Stimulated activated CD4-positive, alpha-beta T cell treated with anti-CD3 and anti-CD28 coated beads, Interleukin-1b, Interleukin-23, amount 100 ng/mL, for 1 hour (primary cell): ENCODE results near the gene TMEM37.

Source experiments
- DNase-seq, 2 donors: peaks; one replicate each; pipeline ENCODE4 v3.0.0-alpha.2; 2020; ENCODE audit warnings: low read depth in 2 of 2

Gene TMEM37

DNA sequence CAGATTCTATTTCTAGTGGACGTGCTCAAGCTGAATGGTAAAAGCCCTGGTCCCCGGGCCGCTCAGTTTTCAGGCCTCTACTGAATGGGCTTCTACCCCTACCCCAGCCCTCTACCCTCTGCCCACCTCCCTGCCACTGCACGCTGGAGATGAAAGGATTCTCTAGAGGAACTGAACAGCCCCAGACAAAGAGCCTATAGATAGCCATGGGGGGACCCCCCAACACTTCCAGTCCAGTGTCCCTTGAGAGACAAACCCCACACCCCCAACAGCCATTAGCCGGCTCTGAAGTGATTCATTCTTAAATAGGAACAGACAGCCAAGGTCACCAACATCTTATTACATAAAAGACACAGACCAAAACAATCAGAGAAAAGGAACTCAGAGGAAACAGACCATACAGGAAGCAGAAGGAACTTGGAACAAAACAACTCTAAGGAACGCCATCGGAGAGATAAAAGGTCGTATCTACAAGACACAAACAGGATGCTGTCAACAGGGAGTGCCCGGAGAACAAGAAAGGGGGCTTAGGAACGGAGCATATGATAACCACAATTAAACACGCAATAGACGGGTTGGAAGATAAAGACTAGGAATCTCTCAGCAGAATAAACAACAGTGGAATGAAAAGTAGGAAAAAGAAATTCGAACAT lies 23.5 kb downstream of the TMEM37 start:
- DNase-seq, result no peak

DNA sequence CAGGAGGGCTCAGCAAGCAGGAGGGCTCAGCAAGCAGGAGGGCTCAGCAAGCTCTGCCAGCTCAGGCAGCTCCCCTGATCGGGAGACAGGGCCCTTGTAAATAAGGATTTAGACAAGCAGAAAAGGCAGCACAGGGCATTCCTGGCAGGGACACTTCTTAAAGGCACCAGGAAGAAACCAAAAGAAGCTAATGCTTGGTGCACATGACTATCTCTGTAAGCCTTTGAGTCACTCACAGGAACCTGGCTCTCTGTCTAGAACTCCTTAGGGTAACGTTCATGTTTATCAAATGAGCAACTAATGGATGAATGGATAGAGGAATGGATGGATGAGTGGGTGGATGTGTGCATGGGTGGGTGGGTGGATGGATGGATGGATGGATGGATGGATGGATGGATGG lies 28.4 kb downstream of the TMEM37 start:
- DNase-seq, result no peak

DNA sequence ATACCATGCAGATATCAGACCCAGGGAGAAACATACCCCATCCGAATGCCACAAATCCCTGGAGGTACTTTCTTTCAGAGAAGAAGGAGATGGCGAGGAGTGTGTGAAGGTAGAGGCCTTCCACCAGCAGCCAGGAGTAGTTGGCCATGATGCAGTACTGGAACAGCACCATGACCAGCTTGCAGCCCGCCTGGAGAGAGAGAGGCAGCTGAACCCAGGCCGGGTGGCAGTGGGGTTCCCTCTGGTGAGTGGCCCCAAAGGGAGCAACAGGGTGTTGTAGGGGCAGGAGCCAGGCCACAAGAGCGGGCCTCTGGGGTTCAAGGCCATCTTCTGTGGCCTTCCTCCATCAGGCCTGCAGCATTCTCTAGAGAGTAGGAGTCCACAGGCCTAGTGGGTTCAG lies 30.2 kb downstream of the TMEM37 start:
- DNase-seq, result no peak

DNA sequence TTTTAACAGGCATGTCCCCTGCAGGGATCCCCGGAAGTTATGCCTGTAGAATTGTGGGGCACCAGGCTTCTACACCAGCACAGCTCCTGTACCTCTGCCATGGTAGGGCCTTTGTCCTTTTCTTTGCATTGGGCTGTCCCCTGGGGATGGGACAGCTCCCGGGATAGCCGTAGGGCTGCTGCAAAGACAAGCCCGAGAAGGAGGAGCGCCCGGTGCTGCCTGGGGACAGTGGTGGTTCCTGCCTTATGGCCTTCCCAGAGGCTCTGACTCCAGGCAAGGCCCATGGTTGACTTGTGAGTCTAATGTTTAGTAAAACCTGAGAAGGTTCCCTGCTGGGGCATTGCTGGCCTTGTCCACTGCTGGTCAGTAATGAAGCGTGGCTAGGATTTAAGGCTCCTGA lies 30.9 kb downstream of the TMEM37 start:
- DNase-seq, result no peak

DNA sequence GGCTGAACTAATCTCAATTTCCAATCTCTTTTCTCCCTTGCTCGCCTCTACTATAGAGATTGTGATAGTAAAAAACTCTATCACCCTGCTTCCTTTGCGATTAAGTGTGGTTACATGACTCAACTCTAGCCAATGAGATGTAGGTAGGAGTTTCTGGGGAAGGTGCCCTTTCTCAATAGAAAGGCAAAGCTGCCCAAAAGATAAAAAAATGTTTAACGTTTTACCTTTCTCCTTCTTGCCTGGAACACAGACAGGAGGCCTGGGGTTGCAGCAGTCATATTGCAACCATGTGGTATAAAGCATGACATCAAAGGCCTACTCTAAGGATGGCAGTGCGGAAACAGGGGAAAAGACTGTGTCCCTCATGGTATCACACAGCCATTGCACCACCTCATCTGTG lies 31.5 kb downstream of the TMEM37 start:
- DNase-seq, result no peak

- DNase-seq, result no peak
Measured at GRCh38 chr2:119463990-119464389, 32.3 kb downstream of the TMEM37 start.

DNA sequence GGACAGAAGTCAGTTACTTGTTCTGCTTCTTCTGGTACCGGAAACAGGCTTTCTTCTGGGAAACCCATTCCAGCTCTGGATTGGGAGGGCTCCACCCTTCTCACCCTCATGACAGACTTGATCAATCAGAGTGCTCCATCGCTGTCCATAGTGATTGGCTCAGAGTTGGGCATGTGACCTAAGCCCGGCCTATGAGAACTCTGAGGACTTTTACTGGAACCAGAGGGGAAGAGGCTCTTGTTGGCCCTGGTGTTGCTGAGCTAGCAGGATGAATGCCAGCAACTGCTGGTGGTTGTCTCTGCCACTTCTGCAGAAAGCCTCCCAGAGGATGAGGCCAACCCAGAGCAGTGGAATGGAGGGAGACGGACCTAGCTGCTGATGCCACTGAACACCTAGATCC lies 33.3 kb downstream of the TMEM37 start:
- DNase-seq, result no peak

DNA sequence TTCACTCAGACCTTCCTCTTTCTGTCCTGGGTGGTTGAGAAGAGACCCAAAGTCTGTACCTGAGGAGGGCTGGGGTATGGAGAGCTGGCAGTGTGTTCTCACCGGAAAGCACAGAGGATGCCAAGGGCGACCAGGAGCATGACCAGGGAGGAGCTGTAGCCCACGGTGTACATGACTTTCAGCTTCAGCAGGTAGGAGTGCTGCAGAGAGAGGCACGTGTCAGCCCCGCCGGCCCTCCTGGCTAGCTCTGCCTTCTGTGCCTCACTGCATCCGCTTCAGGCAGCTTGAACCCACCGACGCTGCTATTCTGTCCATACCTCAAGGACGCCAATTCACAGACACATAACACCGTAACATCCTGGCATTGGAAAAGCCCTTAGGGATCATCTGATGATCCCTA lies 34.0 kb downstream of the TMEM37 start:
- DNase-seq, result no peak

GRCh38 chr2:119466373-119466772 lies 34.7 kb downstream of the TMEM37 start:
- no peak for DNase-seq

DNA sequence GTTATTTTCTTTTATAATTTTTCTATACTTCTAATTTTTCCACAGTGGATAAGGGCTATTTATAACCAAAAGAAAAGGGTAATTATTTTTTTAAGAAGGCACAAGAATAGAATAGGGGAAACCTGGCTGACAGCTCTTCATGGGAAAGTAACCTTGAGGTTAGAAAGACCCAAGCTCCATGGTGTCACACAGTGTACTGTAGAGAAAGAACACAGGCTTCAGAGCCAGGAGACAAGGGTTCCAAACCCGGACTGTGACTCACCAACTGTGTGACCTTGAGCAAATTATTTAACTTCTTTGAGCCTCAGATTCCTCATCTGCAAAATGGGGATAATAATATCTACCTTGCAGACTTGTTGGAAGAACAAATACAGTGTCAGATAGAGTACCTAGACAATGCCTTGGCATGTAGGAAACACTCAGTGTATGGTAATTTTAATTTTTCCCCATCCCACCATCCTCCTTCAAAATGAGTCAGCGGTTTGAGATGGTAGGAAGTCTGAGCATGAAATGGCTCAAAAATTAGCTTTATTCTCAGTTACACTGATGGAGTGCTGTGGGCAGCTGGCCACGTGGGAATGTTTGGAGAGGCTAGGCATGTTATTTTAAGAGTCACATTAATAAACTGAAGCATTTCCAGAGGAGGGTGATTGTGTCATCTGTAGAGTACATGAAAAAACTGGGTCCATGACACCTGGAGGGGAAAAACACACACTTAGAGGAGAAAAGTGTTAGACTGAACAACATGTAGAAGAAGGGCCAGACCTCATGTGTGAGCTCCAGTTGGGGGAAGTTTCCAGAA lies 36.7 kb downstream of the TMEM37 start:
- DNase-seq, result no peak

GRCh38 chr2:119469131-119469530 lies 37.5 kb downstream of the TMEM37 start:
- no peak for DNase-seq

GRCh38 chr2:119469661-119470297 lies 38.1 kb downstream of the TMEM37 start:
- DNase-seq, result no peak

DNA sequence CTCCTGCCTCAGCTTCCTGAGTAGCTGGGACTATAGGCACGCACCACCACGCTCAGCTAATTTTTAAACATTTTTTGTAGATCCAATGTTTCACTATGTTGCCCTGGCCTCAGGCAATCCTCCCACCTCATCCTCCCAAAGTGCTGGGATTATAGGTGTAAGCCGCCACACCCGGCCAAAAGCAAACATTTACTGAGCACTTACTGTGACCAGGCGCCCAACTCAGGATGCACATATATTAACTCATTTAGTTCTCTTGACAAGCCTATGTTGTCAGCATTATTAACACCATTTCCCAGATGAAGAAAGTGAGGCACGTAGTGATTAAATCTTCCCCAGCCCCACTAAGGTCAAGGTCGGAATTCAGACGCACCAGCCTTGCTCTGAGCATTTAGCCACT lies 41.1 kb downstream of the TMEM37 start:
- no peak for DNase-seq

DNA sequence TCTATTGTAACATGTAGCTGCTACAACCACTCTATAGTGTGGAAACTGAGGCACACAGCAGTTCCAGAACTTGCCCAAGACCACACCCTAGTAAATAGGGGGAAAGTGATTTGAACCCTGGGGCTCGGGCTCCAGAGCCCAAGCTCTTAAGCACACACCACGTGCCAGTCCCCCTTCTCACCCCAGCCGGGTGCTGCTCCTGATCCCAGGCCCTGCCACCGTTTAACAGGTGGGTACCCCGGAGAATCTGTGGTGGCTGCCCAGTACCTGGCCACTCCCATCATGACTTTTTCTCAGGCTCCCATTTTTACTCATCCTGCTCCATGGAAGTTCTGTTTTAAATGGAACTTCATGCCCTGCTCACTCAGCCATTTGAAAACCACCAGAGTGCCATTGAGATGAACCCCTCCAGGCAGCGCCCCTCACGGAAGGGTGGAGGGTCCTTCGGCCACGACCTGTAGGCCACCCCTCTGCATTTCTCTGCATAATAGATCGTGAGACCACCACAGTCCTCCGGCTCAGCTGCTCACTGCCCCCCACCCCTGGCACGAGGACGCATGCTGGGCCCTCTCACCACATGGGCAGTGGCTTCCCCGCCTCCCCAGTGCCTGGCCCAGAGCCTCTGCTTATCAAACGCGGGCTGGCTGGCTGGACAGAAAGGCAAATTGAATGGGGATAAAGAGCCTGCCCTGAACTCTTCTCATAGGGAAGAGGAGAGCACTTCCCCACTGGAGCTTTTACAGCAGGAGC lies 42.1 kb downstream of the TMEM37 start:
- no peak for DNase-seq

- DNase-seq, result no peak
Measured at GRCh38 chr2:119474371-119475224, 42.9 kb downstream of the TMEM37 start.

- DNase-seq, result no peak
Measured at GRCh38 chr2:119475225-119475856, 43.7 kb downstream of the TMEM37 start.

- no peak for DNase-seq
Measured at GRCh38 chr2:119475857-119476244, 44.2 kb downstream of the TMEM37 start.

DNA sequence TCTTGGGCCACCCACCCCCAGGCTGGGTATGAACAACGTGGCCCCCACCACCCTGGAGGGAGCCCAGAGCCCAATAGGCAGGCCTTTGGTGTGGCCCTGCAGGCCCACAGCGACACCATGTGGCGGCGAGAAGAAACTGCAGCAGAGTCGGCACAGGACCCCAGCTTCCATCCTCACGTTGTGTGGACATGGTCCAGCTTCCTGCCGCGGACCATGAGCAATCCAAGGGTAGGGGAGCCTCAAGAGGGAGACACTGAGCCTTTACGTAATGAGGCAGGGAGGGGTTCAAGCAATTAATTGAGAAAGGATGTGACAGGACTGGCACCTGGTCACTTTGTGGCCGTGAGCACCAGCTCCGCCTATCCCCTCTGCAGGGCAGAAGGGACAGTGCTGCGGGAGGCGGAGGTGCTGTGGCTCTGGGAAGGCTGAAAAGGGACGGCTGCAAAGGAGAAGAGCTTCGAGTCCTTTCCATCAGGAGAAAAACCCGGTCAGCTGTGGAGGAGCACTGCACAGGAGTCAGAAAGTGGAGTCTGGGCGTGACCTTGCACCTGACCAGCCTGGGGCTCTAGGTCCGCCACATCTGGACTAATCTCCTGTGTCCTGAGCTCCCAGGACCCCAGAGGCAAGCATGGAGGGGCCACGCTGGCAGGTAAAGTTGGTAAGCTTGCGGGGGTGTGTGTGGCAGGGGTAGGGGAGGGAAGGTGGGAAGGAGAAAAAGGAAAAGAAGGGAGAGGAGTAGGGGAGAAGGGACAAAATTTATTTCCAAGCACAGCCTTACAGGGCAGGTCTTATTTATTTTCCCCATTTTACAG lies 44.9 kb downstream of the TMEM37 start:
- no peak for DNase-seq

DNA sequence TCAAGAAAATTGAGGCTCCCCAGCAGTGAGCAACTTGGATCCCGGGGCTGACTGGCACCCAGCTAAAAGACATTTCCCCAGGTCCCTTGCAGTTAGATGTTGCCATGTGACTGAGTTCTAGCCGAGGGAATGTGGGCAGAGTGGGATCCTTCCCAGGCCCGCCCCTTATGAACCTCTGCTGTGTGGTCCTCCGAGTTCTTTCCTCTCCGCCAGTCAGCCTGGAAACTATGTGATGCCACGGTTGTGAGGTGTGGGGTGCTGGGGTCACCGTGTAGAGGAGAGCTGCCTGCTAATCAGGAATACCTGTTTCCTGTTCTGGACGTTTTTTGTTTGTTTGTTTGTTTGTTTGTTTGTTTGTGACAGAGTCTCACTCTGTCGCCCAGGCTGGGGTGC lies 45.5 kb downstream of the TMEM37 start:
- DNase-seq, result no peak
